22Rv1 (cell line): ENCODE data around the gene CEACAM20.
"Not testable (repeated sequence)": the region's sequence is repeated elsewhere in the genome, so short reads cannot be mapped to it uniquely, and the experiment has no call there.

Experiments used
- H3K27ac ChIP-seq: fragments of 450-650 bp; 2 replicates; pipeline ENCODE4 v1.5.1; 2017
- ZFX ChIP-seq: fragments of 450-650 bp; IDR thresholded peaks from 2 replicates; pipeline ENCODE4 v1.6.1; 2017; ENCODE audit warnings: antibody characterized with exemption, borderline replicate concordance
- TF ChIP-seq, protein P1 (sequence below): fragments of 450-650 bp; IDR thresholded peaks from 2 replicates; pipeline ENCODE4 v1.5.1; 2017; ENCODE audit warnings: mild to moderate bottlenecking

CEACAM20 gene

DNA sequence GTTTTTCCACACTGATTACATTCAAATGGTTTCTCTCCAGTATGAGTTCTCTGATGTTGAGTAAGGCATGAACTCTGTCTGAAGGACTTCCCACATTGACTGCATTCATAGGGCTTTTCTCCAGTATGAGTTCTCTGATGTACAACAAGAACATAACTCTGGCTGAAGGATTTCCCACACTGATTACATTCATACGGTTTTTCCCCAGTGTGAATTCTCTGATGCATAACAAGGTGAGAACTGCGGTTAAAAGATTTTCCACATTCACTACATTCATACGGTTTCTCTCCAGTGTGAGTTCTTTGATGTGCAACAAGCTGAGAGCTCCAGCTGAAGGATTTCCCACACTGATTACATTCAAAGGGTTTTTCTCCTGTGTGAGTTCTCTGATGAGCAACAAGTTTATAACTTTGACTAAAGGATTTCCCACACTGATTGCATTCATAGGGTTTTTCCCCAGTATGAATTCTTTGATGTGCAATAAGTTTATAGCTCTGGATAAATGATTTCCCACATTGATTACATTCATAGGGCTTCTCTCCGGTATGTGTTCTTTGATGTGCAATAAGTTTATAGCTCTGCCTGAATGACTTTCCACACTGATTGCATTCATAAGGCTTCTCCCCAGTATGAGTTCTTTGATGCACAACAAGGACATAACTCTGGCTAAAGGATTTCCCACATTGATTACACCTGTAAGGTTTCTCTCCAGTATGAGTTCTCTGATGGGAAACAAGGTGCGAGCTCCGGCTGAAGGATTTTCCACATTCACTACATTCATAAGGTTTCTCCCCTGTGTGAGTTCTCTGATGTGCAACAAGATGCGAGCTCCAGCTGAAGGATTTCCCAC, 52.7 kb downstream of the CEACAM20 start:
- TF ChIP-seq ZFX = no peak
- TF ChIP-seq, protein P1, sequence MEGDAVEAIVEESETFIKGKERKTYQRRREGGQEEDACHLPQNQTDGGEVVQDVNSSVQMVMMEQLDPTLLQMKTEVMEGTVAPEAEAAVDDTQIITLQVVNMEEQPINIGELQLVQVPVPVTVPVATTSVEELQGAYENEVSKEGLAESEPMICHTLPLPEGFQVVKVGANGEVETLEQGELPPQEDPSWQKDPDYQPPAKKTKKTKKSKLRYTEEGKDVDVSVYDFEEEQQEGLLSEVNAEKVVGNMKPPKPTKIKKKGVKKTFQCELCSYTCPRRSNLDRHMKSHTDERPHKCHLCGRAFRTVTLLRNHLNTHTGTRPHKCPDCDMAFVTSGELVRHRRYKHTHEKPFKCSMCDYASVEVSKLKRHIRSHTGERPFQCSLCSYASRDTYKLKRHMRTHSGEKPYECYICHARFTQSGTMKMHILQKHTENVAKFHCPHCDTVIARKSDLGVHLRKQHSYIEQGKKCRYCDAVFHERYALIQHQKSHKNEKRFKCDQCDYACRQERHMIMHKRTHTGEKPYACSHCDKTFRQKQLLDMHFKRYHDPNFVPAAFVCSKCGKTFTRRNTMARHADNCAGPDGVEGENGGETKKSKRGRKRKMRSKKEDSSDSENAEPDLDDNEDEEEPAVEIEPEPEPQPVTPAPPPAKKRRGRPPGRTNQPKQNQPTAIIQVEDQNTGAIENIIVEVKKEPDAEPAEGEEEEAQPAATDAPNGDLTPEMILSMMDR = no peak

DNA sequence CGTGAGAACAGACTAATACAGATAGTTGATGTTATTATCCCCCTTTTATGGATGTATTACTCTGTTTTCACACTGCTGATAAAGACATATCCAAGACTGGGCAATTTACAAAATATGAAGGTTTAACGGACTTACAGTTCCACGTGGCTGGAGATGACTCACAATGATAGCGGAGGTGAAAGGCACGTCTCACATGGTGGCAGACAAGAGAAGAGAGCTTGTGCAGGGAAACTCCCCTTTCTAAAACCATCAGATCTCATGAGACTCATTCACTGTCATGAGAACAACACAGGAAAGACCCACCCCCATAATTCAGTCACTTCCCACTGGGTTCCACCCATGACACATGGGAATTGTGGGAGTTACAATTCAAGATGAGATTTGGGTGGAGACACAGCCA, 60.7 kb downstream of the CEACAM20 start:
- not testable (repeated sequence) for H3K27ac ChIP-seq

More for the DNA sequence above, 52.7 kb downstream of the CEACAM20 start:
- no peak overlapping the region for H3K27ac ChIP-seq

DNA sequence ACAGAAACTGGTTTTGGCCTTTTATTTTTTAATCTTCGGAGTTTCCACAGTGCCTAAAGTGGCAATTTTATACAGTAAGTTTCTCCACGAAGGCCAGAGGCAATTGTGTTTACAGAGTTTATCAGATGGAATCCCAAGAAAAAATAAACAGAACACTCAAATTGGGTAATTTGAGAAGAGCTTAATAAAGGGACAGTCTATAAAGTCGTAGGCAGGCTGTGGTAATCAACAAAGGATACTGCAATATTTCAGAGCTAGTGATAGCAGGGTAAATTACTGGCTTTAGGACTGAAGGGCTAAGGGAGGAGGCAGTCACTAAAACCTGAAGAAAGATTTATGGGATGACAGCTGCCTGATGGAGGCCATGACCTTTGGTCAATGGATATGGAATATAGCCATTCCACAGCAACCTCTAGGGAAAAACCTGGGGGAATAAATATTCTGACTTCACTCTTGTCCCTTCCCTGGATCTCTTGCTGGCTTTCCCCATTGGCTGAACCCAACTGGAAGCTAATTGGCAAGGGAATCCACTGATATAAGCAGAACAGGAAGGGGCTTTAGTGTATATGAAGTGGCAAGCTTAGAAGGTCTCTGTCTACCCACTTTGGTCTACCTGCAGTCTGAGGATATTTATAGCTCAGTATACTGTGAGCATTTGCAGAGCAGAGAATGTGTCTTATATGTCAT, 66.7 kb downstream of the CEACAM20 start:
- H3K27ac ChIP-seq = not testable (repeated sequence)
